HEK293 (cell line): ENCODE measurements around the gene ACOT7.

Source experiments
- CTCF ChIP-seq: fragments of 450-650 bp; formaldehyde crosslinking; IDR thresholded peaks from 2 replicates; pipeline ENCODE4 v1.5.1; 2016; ENCODE audit warnings: missing biosample characterization, missing genetic modification characterization
- EGR2 ChIP-seq: fragments of 450-650 bp; formaldehyde crosslinking; IDR thresholded peaks from 2 replicates; pipeline ENCODE4 v1.5.1; 2016; ENCODE audit warnings: low read depth, missing biosample characterization, missing genetic modification characterization
- KLF10 ChIP-seq: fragments of 450-650 bp; IDR thresholded peaks from 2 replicates; pipeline ENCODE4 v1.5.1; 2018; ENCODE audit warnings: missing biosample characterization, mild to moderate bottlenecking, missing genetic modification characterization
- MYNN ChIP-seq: fragments of 450-650 bp; formaldehyde crosslinking; IDR thresholded peaks from 2 replicates; pipeline ENCODE4 v1.5.1; 2016; ENCODE audit warnings: missing biosample characterization, missing genetic modification characterization, borderline replicate concordance
- PBX3 ChIP-seq: sonication (generic); formaldehyde crosslinking; IDR thresholded peaks from 2 replicates; pipeline ENCODE4 v1.8.1; 2022; ENCODE audit warnings: mild to moderate bottlenecking, moderate library complexity, missing genetic modification reagents
- SP2 ChIP-seq: fragments of 450-650 bp; formaldehyde crosslinking; IDR thresholded peaks from 2 replicates; pipeline ENCODE4 v1.5.1; 2016; ENCODE audit warnings: missing biosample characterization, missing genetic modification characterization
- ZBTB17 ChIP-seq: fragments of 450-650 bp; formaldehyde crosslinking; IDR thresholded peaks from 2 replicates; pipeline ENCODE4 v1.5.1; 2016; ENCODE audit warnings: missing biosample characterization, missing genetic modification characterization
- ZNF121 ChIP-seq: fragments of 450-650 bp; formaldehyde crosslinking; IDR thresholded peaks from 2 replicates; pipeline ENCODE4 v1.5.1; 2016; ENCODE audit warnings: missing biosample characterization, missing genetic modification characterization
- ZNF155 ChIP-seq: fragments of 450-650 bp; formaldehyde crosslinking; IDR thresholded peaks from 2 replicates; pipeline ENCODE4 v1.5.1; 2016; ENCODE audit warnings: missing biosample characterization, missing genetic modification characterization
- ZNF416 ChIP-seq: fragments of 450-650 bp; formaldehyde crosslinking; IDR thresholded peaks from 2 replicates; pipeline ENCODE4 v1.5.1; 2016; ENCODE audit warnings: missing biosample characterization, missing genetic modification characterization
- ZNF747 ChIP-seq: fragments of 450-650 bp; formaldehyde crosslinking; IDR thresholded peaks from 2 replicates; pipeline ENCODE4 v1.5.1; 2016; ENCODE audit warnings: missing biosample characterization, missing genetic modification characterization
- ZNF768 ChIP-seq: fragments of 450-650 bp; formaldehyde crosslinking; IDR thresholded peaks from 2 replicates; pipeline ENCODE4 v1.5.1; 2018; ENCODE audit warnings: missing biosample characterization, mild to moderate bottlenecking, missing genetic modification characterization
- ZNF792 ChIP-seq: fragments of 450-650 bp; formaldehyde crosslinking; IDR thresholded peaks from 2 replicates; pipeline ENCODE4 v1.5.1; 2016; ENCODE audit warnings: missing biosample characterization, missing genetic modification characterization
- TF ChIP-seq, protein P1 (sequence below): fragments of 450-650 bp; formaldehyde crosslinking; conservative IDR thresholded peaks from 2 replicates; pipeline ENCODE4 v1.5.1; 2016; ENCODE audit warnings: low read depth, missing biosample characterization, missing genetic modification characterization

GRCh38 chr1:6424000-6424565, 30.5 kb upstream of the ACOT7 start:
- TF ChIP-seq ZBTB17 (tag by site-specific recombination) (no peak), ZNF792 (no peak), PBX3 (no peak), CTCF (tag by site-specific recombination) (no peak), ZNF747 (tag by site-specific recombination) (no peak), ZNF768 (tag by site-specific recombination) (no peak), KLF10 (tag by site-specific recombination) (no peak), ZNF155 (tag by site-specific recombination) (no peak), ZNF121 (tag by site-specific recombination) (no peak), MYNN (tag by site-specific recombination) (no peak), SP2 (0 out of 2 replicates have a peak, but pooled peaks have one; percentile 27), EGR2 (tag by site-specific recombination) (peak; percentile 57), ZNF416 (no peak)
- TF ChIP-seq, protein P1, sequence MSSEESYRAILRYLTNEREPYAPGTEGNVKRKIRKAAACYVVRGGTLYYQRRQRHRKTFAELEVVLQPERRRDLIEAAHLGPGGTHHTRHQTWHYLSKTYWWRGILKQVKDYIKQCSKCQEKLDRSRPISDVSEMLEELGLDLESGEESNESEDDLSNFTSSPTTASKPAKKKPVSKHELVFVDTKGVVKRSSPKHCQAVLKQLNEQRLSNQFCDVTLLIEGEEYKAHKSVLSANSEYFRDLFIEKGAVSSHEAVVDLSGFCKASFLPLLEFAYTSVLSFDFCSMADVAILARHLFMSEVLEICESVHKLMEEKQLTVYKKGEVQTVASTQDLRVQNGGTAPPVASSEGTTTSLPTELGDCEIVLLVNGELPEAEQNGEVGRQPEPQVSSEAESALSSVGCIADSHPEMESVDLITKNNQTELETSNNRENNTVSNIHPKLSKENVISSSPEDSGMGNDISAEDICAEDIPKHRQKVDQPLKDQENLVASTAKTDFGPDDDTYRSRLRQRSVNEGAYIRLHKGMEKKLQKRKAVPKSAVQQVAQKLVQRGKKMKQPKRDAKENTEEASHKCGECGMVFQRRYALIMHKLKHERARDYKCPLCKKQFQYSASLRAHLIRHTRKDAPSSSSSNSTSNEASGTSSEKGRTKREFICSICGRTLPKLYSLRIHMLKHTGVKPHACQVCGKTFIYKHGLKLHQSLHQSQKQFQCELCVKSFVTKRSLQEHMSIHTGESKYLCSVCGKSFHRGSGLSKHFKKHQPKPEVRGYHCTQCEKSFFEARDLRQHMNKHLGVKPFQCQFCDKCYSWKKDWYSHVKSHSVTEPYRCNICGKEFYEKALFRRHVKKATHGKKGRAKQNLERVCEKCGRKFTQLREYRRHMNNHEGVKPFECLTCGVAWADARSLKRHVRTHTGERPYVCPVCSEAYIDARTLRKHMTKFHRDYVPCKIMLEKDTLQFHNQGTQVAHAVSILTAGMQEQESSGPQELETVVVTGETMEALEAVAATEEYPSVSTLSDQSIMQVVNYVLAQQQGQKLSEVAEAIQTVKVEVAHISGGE (tag by site-specific recombination), result no peak
